Muscle layer of duodenum (tissue), 2 donors: ENCODE measurements around the gene RASAL3.
A peak's percentile ranks its signal among the peaks of the same experiment; 100 is the strongest.

Experiments
- H3K27ac ChIP-seq: one replicate; pipeline ENCODE4 v1.7.0; 2013; ENCODE audit warnings: mild to moderate bottlenecking, low read length
- H3K27me3 ChIP-seq: one replicate; pipeline ENCODE4 v1.7.0; 2013; ENCODE audit warnings: low read depth, mild to moderate bottlenecking, control low read depth, low read length
- H3K36me3 ChIP-seq, 2 donors: one replicate each; pipeline ENCODE4 v1.7.0; 2013; ENCODE audit warnings: low read length in 2 of 2, control low read depth in 1 of 2, mild to moderate bottlenecking in 1 of 2; ENCODE audit not compliant: insufficient read depth in 2 of 2, control insufficient read depth in 1 of 2
- H3K4me1 ChIP-seq, 2 donors: one replicate each; pipeline ENCODE4 v1.7.0; 2013; ENCODE audit warnings: low read length in 2 of 2, mild to moderate bottlenecking in 2 of 2, control low read depth in 1 of 2, moderate library complexity in 1 of 2; ENCODE audit not compliant: insufficient read depth in 2 of 2, control insufficient read depth in 1 of 2
- H3K4me3 ChIP-seq, 2 donors: one replicate each; pipeline ENCODE4 v1.7.0; 2013; ENCODE audit warnings: low read length in 2 of 2, low read depth in 1 of 2, mild to moderate bottlenecking in 1 of 2
- H3K9me3 ChIP-seq, 2 donors: one replicate each; pipeline ENCODE4 v1.7.0; 2013; ENCODE audit warnings: low read length in 2 of 2, control low read depth in 1 of 2, mild to moderate bottlenecking in 1 of 2; ENCODE audit not compliant: control insufficient read depth in 1 of 2
- donor health status: healthy.

Gene RASAL3

DNA sequence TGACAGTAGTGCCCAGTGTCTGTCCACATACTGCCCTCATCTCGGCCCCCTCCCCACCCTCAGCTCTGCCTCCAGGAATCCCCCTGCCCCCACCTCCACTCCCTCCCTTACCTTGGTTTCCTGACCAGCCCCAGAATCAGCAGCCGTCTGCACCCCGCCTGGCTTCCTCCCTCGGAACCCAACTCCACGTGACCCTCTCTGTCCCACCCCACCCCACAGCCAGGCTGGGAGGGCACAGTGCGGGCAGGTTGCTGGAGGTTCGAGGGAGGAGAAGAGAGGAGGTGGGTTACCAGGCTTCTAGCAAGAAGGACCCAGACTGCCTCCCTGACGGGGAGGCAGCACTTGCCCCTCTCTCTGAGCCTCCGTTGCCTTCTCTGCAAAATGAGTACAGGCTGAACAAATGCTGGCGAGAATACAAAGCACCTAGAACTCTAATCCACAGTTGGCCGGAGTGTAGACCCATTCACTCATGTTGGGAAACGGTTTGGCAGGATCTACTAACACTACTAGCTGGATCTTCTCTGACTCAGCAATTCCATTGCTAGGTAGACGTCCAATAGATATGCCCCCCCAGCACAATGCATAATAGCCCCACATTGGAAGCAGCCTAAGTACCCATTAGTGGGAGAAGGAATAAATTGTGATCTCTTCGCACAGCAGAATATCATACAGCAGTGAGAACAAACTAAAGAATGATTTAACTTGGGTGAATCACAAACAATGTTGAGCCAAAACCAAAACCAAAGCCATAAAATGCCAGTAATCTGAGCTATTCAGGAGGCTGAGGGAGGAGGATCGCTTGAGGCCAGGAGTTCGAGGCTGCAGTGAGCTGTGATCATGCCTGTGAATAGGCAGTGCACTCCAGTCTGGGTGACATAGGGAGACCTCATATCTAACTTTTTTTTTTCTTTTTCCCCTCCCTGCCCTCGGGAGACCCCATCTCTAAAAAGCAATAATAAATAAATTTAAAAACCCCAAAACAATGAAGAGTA, at the start of gene RASAL3:
Gene RASAL3, minus strand, starts transcription at position 151 of the 992 bp plus-strand sequence. CDS start 186 bp downstream, outside the sequence.
- Histone ChIP-seq H3K36me3 (no peaks in the 10 kb centered on the region), H3K27me3 (peaks cover 10% of the 10 kb centered on the region), H3K9me3 (no peaks in the 10 kb centered on the region), H3K27ac (no peak within 1 kb of the TSS), H3K4me1 (peaks cover 0 to 4% of the 10 kb centered on the region in 2 donors), H3K4me3 (peak within 1 kb of the TSS; percentile 12 to 47)

DNA sequence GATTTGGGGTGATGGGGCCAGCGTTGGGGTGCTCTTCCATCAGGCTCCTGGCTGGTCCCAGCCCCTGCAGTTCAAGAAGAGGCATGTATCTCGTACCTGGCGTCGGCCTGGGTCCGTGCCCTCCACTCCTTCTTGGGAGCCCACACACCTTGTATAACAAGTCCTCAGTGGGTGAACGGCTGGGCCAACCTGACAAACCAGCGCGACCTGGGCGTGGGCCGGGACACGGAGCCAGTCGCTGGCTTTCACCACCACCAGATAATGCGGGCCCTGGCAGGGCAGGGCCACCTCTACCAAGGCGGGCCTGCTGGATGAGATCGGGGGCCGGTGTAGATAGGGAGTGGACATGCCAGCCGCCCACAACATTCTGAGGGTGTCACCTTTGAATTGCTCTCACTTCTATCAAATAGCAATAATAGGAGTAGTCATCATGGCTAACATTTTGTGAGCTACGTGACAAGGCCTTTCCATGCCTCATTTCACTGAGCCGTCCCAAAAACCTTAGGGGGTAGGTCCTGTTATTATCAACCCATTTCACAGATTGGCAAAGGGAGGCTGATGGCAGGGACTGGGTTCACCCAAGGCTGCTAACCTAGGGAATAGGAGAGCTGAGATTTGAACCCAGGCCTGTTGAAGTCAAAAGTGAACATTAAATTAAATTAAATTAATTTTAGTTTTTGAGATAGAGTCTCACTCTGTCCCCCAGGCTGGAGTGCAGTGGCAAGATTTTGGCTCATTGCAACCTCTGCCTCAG, 47.5 kb upstream of the RASAL3 start:
- no peaks in the 10 kb centered on the region for H3K36me3 ChIP-seq
- peaks cover 11% of the 10 kb centered on the region for H3K27me3 ChIP-seq
- peaks cover 0 to 7% of the 10 kb centered on the region in 2 donors for H3K4me1 ChIP-seq
- H3K9me3 ChIP-seq = peaks cover 0 to under 1% of the 10 kb centered on the region in 2 donors
- no peak overlapping the region for H3K4me3 ChIP-seq
- no peak overlapping the region for H3K27ac ChIP-seq

DNA sequence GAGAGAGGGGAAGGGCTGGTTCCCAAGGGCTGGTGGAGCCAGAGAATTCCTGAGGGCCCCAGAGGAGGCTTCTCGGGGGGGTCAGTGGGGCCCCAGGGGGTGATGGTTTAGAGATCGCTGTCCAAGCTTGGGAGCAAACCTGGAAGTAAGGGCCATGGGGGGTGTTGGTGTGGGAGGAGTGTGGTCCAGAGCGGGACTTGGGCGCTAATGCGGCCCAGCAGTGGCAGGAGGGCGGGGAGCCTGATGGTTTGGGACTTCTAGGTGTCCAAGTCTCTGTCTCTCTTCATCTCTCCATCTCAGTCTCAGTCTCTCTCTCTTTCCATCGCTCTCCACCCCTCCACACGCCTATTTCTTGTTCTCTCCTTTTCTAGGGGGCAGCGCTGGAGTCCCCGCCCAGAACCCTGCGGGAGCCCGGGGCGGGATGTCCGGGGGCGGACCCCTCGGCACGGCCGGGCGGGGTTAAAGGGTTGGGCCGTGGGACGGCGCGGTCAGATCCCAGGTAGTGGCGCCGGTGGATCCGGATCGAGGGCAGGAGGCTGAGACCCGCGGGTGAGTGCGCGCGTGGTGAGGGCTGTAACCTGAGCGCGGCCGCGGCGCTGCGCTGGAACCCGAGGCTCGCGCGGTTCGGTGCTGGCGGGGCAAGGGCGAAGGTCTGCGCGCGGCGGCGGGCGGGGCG, 43.8 kb upstream of the RASAL3 start, which contains the start of gene CYP4F22:
Gene CYP4F22, plus strand, starts transcription at position 491 of the 676 bp plus-strand sequence. CDS start 16,812 bp downstream, outside the sequence.
- H3K27ac ChIP-seq = no peak within 1 kb of the TSS
- H3K9me3 ChIP-seq = no peaks in the 10 kb centered on the region
- H3K4me3 ChIP-seq = peak within 1 kb of the TSS in 1 of 2 donors; percentile 39
- H3K27me3 ChIP-seq = peaks cover 11% of the 10 kb centered on the region
- peaks cover 0 to 7% of the 10 kb centered on the region in 2 donors for H3K4me1 ChIP-seq
- H3K36me3 ChIP-seq = no peaks in the 10 kb centered on the region

DNA sequence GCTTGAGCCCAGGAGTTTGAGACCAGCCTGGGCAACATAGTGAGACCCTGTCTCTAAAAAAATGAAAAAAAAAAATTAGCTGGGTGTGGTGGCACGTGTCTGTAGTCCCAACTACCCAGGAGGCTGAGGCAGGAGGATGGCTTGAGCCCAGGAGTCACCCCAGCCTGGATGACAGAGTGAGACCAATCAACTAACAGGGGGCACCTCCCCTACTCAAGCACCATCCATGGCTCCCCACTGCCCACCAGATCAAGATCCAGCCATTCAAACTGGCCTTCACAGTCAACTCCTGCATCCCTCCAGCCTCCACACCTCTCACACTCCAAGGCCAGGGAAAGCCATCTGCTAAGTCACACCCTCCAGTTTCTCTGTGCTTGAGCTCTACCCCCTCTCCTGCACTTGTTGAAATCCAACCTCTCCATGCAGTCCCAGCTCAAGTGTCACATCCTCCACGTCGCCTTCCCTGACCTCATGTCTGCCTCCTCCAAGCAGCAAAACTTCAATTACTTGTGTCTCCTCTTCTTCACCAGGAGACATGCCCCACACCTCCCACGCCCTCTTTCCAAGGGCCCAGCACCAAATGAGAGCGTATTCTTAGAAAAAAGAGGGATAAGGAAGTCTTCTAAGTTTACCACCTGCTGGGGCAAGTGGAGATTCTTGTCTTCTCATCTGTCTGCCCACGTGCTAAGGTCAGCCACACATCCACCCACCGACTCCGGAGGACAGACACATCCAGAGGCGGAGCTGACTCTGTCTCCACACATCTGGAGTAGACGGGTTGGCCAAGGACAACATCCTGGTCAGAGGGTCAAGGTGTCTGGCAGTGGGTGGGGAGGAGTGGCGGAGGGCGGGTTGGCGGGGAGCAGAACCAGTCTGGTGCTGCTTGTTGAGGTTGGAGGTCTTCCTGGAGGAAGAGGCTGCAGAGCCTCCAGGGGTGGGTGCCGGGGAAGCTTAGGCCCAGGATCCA, 43.0 kb upstream of the RASAL3 start:
- H3K4me1 ChIP-seq = peaks cover 0 to 7% of the 10 kb centered on the region in 2 donors
- peaks cover 11% of the 10 kb centered on the region for H3K27me3 ChIP-seq

DNA sequence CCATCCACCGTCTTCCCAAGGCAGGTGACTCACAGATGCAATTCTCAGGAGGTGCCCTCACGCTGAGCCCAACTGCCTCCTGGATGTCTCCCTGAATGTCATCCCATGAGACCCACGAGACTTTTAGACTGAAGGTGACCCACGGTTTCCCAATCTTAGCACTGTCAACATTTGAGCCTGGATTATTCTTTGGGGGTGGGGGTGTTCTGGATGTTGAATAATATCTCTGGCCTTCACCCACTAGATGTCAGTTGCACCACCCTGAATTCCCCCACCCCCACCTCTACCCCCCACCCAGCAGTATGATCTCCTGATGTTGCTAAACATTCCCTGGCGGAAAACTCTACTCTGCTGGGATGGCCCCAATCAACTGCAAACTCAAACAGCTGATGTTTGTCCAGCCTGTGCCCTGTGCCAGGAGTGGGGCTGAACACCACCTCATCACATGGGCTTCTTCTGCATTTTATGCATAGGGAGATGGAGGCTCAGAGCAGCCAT, 41.8 kb upstream of the RASAL3 start:
- H3K27me3 ChIP-seq = peaks cover 11% of the 10 kb centered on the region
- H3K36me3 ChIP-seq = no peaks in the 10 kb centered on the region

More for the DNA sequence above, 43.0 kb upstream of the RASAL3 start:
- Histone ChIP-seq H3K27ac (no peak overlapping the region), H3K9me3 (no peaks in the 10 kb centered on the region), H3K36me3 (no peaks in the 10 kb centered on the region), H3K4me3 (no peak overlapping the region)

DNA sequence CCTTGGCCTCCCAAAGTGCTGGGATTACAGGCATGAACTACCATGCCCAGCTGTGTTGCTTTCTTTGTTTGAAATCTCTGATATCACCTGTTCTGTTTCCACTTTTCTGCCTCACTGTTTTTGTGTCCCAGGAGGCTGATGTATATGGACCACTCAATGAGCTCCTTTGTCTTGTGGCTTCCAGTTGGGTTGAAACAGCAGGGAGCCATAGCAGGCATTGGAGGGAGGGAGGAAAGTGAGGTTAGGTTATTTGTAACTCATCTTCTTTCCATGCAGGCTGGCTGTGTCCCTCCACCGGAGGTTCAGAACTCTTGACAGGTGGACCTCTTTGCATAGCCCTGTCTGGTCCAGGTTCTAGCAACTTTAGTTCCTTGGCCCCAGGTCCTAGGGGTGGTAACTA, 37.9 kb upstream of the RASAL3 start:
- Histone ChIP-seq H3K9me3 (no peaks in the 10 kb centered on the region), H3K4me1 (no peaks in the 10 kb centered on the region), H3K4me3 (no peak overlapping the region), H3K36me3 (no peaks in the 10 kb centered on the region), H3K27me3 (no peaks in the 10 kb centered on the region), H3K27ac (no peak overlapping the region)

More for the DNA sequence above, 41.8 kb upstream of the RASAL3 start:
- H3K4me1 ChIP-seq = peaks cover 0 to 7% of the 10 kb centered on the region in 2 donors
- no peaks in the 10 kb centered on the region for H3K9me3 ChIP-seq
- no peak overlapping the region for H3K27ac ChIP-seq
- H3K4me3 ChIP-seq = no peak overlapping the region

DNA sequence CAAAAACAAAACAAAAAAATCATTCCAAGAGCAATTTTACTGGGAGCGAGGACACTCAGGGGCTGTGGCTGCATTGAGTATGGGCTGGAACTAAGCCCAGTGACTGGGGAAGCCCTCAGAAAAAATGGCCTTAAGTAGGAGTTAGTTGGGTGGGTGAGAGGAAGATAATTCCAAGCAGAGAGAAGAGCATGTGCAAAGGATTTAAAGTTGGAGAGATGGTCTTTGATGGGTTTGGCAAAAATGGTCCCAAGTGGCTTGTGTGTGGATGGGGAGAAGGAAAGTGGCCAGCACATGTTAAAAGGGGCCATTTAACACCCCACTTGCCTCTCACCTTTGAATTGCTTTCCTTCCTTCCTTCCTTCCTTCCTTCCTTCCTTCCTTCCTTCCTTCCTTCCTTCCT, 37.3 kb upstream of the RASAL3 start:
- Histone ChIP-seq H3K27ac (no peak overlapping the region), H3K27me3 (no peaks in the 10 kb centered on the region), H3K9me3 (no peaks in the 10 kb centered on the region), H3K36me3 (no peaks in the 10 kb centered on the region), H3K4me1 (no peaks in the 10 kb centered on the region), H3K4me3 (no peak overlapping the region)

DNA sequence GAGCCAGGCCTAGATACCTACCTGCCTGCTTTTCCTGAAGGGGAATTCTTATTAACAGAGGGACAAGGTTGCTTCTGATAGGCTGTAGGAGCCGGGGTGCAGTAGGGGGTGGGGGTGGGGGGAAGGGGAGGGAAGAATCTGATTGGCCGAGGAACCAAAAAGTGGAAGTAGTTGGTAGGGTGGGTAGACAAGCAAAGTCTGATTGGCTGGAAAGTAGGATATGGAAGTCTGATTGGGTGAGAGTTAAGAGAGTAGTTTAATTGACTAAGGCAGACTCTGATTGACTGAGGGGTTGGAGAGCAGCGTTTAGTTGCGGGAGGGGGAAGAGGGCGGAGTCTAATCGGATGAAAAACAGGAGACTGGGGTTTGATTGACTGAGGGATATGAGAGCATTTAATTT, 34.6 kb upstream of the RASAL3 start:
- Histone ChIP-seq H3K4me3 (no peak overlapping the region), H3K4me1 (no peaks in the 10 kb centered on the region), H3K27ac (no peak overlapping the region), H3K36me3 (no peaks in the 10 kb centered on the region), H3K27me3 (no peaks in the 10 kb centered on the region), H3K9me3 (no peaks in the 10 kb centered on the region)

DNA sequence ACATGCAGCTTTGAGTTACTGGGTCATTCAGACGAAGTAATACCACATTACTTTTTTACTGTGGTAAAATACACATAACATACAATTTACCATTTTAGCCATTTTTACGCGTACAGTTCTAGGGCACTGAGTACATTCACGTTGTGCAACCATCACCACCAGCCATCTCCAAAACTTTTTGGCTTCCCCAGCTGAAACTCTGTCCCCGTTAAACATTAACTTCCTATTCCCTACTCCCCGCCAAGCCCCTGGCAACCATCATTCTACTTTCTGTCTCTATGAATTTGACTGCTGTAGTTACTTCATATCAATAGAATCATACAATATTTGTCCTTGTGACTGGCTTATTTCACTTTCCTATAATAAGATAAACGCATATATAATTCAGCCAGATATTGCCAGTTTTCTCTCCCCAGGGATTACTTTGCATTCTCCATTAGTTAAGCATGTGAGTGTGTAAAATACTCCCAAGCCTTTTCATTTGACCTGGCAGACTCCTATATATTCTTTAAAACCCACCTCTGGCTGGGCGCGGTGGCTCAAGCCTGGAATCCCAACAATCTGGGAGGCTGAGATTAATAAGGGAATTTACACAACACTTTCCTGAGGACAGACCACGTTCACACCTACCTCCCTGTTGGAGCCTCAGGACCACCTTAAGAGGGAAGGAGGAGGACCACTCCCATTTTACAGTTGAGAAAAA, 34.0 kb upstream of the RASAL3 start:
- H3K4me1 ChIP-seq = no peaks in the 10 kb centered on the region
- no peaks in the 10 kb centered on the region for H3K9me3 ChIP-seq
- no peak overlapping the region for H3K4me3 ChIP-seq
- H3K27ac ChIP-seq = no peak overlapping the region
- H3K36me3 ChIP-seq = no peaks in the 10 kb centered on the region
- H3K27me3 ChIP-seq = no peaks in the 10 kb centered on the region
